DND-41 (cell line): ENCODE results near the gene SLC17A2.

Experiments used
- CTCF ChIP-seq: IDR thresholded peaks from 2 replicates; pipeline ENCODE4 v1.5.1; 2012; ENCODE audit warnings: borderline replicate concordance, low read length, moderate library complexity, mild to moderate bottlenecking; ENCODE audit not compliant: poor library complexity, severe bottlenecking; ENCODE audit errors: extremely low read depth
- EZH2 ChIP-seq: IDR thresholded peaks from 3 replicates; pipeline ENCODE4 v1.6.1; 2012; ENCODE audit warnings: borderline replicate concordance, low read depth, mild to moderate bottlenecking, moderate library complexity, low read length, inconsistent platforms; ENCODE audit not compliant: severe bottlenecking

- TF ChIP-seq CTCF (no peak), EZH2 (no peak)
Observed at GRCh38 chr6:25963426-25964123, 33.1 kb upstream of the SLC17A2 start.
